NCI-H1105 treated with DMSO at 0.1 percent for 48 hours (cell line): ENCODE results near the gene COMMD6.
A peak's percentile ranks its signal among the peaks of the same experiment; 100 is the strongest.

Experiments used
- DNase-seq: peaks from one replicate; lab custom pipeline; 2025; lab: John Stamatoyannopoulos, UW

Gene COMMD6

GRCh38 chr13:75521956-75522355 is 15.7 kb downstream of the COMMD6 start:
- DNase-seq = no peak

GRCh38 chr13:75518439-75519088 is 19.1 kb downstream of the COMMD6 start:
- DNase-seq = no peak

GRCh38 chr13:75514080-75514995 is 23.3 kb downstream of the COMMD6 start:
- no peak for DNase-seq

DNA sequence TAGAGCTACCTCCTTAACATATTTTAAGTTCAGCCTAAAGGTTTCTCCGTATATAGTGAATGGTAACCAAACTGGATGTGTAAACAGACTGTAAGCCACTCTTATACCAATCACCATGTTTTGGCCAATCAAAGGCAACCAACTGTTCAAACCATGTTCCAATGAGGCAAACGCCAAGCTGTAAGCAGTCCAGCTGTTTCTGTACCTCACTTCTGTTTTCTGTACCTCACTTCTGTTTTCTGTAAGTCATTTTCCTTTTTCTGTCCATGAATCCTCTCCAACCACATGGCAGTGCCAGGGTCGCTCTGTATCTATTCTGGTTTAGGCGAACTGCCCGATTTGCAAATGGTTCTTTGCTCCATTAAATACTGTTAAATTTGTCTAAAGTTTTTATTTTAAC is 24.4 kb downstream of the COMMD6 start:
- DNase-seq = no peak

- no peak for DNase-seq
Measured at GRCh38 chr13:75512253-75512652, 25.4 kb downstream of the COMMD6 start.

DNA sequence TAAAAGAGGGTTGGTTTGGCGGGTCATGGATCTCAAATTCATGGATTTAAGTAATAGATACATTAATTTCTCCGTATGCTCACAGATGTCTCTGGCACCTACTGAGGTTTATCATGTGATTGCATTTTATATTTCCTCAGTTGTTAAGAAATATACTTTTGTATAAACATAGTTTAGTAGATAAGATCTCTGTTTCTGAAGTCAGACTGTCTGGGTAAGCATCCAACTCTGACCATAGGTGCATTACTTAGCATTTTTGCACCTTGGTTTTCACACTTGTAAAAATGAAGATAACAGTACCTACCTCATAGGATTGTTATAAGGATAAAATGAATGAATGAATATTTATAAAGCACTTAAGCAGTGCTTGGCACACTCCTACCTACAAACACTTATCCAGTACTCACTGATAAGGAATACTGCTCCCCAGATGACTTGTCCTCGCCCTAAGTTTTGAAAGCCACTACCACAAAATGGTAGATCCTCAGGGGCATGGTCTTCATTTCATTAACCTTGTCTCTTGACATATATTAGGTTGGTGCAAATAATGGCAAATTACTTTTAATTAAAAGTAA is 26.5 kb downstream of the COMMD6 start:
- no peak for DNase-seq

DNA sequence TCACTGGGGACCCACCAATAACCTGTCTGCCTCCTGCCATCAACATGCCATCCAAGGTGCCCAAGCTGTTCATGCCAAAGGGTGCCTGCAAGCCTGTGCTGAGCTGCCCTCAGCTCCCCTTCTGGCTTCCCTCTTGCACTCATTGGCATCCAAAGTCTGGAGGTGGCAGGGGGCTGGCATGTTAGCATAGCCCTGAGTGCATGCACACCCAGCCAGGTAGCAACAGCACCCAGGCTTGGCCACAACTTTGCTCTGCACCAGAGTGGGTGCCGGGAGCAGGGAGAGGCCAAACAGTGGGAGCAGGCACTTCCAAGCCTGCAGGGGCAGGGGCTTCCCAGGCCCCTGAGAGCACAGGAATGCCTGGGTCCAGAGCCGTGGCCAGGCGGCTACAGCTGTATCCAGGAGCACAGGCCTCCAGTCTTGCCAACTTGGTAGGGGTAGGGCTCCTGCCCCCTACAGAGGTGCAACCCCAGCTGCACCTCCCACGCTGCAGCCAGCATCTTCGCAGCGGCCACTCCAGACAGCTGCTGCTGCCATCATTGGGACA is 29.6 kb downstream of the COMMD6 start:
- no peak for DNase-seq

DNA sequence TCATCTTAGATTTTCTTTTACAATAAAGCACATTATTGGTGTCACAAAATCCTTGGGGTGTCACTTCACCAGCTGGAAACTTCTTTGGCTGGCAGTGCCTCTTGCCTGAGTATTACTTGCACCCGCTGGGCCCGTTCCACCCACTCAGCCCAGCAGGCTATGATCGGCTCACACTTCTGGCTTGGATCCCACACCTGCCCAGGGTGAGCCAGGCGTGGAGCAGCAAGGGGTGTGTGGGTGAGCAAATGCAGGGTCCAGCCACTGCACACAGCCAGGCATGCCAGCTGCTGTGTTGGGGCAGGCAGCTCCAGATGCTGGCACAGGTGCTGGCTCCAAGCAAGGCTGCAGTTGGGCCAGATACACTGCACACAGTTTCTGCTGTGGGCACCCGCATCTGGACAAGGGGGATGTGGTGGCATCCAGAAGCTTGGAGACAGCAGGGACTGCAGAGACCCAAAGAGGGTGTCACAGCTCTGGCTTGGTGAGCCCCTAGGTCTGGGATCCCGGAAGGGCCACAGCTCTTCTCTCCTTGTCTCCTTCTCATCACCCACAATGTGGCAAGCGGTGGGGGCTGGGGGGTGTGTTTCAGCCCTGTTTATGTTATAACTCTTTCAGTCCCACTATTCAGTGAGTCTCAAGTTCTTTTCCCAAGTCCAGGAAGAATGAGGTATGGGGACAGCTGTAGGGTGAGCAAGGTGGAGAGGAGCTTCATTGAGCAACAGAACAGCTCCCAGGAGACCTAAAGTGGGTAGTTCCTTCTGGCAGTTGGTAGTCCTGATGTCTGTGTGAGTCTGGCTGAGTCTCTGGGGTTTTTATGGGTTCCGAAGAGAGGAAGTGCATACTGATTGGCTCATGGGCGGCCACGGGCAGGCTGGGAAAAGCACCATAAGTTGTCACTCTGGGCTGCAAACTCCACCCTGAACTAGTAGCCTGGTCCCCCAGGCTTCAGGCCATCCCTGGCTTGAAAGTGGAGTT is 30.3 kb downstream of the COMMD6 start:
- peak; percentile 33 for DNase-seq

DNA sequence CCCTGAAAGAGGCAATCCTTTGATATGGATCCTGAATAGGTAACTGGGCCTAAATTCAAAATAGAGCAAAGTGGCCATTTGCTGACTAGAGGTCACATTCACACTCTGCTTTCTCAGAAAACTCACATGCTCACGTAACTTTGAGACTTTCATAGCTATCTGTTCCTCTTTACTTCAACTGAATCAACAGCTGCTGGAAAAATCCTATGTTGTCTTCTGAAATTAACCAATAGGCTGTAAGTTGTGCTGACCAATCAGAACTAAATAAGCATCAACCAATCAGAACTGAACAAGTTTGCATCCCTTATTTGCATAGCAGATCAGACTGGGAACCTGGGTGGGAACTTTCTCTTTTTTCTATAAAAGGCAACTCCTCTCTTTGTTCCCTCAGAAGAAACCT is 31.6 kb downstream of the COMMD6 start:
- DNase-seq = no peak

GRCh38 chr13:75505327-75505726 is 32.3 kb downstream of the COMMD6 start:
- no peak for DNase-seq

DNA sequence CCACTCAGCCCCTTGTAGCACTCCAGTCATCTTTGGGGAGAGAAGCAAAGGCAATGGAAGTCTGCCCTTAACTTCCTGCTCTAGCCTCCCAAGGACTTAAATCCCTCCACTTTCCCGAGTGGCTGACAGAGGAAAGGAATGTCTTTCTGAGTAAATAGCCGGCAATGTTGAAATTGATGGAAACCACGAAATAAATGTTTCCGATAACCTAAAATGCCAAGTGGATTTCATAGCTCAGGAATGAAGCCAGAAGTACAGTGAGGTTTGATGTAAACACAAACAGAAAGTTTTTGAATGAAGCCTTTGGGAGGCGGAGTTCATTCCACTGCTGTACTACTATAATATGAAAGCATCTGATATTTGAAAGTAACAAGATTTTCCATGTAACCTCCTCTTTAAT is 41.7 kb downstream of the COMMD6 start:
- no peak for DNase-seq

DNA sequence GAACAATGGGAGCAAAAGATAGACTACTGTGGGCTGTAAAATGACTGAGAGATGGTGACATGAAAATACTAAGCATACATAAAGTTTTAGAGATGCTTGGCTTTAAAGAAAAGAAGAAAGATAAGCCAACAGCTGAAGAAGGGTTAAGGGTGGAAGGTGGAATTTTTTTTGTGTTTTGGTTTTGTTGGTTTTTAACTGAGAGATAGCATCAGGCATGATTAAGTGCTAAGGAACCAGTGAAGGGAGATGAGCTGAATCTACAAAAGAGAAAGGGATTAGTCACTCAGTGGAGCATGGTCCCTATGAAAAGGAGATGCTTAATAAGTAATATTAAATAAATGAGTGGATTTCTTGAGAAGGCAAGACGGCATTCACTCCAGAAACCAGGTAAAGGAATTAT is 43.1 kb downstream of the COMMD6 start:
- no peak for DNase-seq

GRCh38 chr13:75493156-75493555 is 44.5 kb downstream of the COMMD6 start:
- DNase-seq = no peak

DNA sequence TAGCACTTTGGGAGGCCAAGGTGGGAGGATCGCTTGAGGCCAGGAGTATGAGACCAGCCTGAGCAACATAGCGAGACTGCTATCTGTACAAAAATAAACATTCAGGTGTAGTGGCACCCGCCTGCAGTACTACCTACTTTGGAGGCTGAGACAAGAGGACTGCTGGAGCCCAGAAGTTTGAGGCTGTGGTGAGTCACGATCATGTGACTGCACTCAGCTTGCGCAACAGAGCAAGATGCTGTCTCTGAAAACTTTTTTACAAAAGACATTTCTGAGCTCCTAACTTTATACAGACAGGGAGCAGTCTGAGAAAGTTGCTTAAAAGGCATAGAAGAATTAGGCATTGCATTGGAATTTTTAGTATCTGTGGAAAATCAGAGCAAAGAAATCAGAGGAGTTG is 45.3 kb downstream of the COMMD6 start:
- no peak for DNase-seq

- DNase-seq = no peak
Measured at GRCh38 chr13:75491376-75491775, 46.3 kb downstream of the COMMD6 start.

DNA sequence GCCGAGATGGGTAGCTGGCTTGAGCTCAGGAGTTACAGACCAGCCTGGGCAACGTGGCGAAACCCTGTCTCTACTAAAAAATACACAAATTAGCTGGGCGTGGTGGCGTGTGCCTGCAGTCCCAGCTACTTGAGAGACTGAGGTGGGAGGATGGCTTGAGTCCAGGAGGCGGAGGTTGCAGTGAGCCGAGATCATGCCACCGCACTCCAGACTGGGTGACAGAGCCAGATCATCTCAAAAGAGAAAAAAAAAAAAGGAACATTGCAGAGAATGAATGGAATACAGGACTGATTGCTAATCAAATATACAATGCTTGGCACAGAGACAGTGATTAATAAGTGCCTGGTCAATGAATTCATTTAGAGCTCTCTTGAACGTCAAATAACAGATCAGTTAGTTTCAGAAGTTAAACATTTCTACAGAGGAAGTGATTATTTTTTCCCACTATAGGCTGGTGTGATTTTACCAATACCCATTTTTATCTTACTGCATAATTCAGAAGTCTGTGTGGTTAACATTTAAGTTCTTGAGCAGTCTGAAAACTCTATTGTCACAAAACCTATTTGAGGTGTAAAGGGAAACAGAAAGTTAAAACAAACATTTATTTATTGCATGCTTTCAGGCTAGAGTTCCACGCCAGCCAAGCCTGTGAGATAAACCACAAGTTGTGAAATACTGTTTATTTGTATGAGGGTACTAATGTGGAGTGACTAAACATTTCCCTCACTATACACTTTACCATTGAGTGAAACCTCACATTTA is 48.0 kb downstream of the COMMD6 start:
- DNase-seq = no peak

DNA sequence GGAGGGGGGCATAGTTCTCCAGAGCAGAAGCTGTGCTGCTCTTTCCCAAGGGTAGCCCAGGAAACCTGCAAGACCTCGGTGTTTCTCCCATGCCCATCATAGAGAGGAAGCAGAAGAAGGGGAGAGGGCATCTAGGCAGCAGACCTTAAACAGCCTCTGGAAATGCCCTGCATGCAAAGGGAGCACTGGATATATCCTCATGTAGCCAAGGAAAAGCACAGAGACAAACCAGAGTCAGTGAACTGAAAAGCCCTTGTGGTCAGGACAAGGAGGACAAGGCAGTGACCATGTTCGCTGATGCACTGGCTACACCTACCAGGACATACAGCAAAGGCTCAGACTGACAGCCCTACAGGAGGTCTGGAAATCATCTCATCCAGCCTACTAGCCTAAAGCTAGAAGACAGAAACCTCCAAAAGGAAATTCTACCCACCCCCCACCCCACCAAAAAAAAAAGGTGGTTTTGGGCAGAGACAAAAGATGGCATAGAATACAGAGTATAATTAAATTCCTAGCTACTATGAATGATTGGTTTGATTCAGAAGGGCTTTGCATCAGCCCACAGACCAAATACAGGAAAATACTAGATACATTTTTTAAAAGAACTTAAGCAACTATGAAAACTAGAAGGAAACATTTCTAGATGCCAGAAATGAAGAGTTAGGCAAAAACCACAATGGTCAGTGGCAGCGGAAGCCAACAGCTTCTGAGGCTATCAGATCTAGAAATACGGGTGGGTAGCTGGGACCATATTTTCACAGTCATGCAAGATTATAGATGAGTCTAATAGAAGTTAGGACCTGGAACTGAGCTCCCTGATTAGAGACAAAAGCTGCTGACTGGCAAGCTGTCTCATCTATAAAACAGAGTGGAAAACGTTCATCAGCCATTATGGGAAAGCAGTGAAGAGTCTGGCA is 51.2 kb downstream of the COMMD6 start:
- DNase-seq = no peak

DNA sequence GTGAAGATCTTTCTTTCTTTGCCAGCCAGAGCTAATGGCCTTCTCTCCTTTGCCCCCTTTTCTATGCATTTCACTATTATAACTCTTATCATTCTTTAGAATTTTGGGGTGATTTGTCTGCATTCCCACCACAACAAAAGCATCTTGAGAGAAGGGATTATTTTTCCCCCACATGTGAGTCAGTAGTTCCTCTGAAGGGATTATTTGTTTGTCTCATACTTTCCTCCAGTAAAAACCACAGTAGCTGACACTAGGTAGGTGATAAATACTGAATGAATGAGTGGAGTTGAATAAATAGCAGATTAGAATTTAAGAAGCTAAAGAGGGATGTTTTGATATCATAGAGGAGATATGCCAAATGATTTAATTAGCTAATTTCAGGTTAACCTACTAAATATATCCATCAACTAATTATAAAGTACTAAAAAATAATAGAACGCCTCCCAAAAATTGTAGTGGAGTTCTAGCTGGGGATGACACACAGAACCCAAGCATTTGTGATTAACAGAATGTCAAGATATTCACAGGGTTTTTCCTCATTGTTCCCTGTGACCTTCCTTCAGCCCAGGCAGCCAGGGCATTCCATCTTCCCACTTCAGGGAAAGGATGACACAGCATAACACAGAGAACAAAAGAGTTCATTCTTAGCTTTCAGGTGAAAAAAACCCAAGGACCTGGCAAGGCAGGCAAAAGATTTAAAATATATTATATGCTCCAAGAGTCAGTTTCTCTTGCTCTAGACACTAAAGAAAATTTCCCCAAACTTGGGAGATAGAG is 52.2 kb downstream of the COMMD6 start:
- no peak for DNase-seq

DNA sequence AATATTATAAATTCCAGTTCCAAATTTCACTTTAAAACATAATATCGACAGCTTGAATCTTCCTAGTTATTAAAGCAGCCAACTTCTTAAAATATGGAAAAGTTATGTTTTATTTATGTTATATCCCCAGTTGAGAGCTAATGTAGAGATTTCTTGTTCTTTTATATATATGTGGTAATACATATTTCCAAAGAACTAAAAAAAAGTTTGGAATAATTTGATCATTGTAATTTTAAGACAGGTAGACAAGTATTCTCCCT is 54.9 kb downstream of the COMMD6 start:
- no peak for DNase-seq
